Gastrocnemius medialis (tissue), 4 donors: ENCODE results near the gene EIF3F.

Experiments used
- CTCF ChIP-seq, 5 experiments: fragments of 450-650 bp in 3 of 5; fragments of 200-600 bp in 2 of 5; sonication (generic) in 2 of 5; IDR thresholded peaks in 4 of 5; conservative IDR thresholded peaks in 1 of 5; 1 replicate in 4 of 5; 2 replicates in 1 of 5; pipeline ENCODE4 v1.5.1; 2016 to 2019; ENCODE audit warnings: antibody characterized with exemption in 5 of 5, mild to moderate bottlenecking in 3 of 5, moderate library complexity in 3 of 5
- POLR2A ChIP-seq, 2 donors: fragments of 450-650 bp; IDR thresholded peaks; one replicate each; pipeline ENCODE4 v1.6.1; 2017; ENCODE audit warnings: antibody characterized with exemption in 2 of 2, mild to moderate bottlenecking in 2 of 2, moderate library complexity in 2 of 2

GRCh38 chr11:7965386-7965785, 21.8 kb upstream of the EIF3F start, which contains the start of gene NLRP10:
- TF ChIP-seq POLR2A (IDR thresholded peaks at IDR 0.05) (no peak), CTCF (IDR thresholded peaks at IDR 0.05 in 4 of 5, conservative IDR thresholded peaks at IDR 0.05 in 1 of 5) (no peak)
